Measurements from ENCODE around the gene SORCS1. TPM values are rescaled to one million over a fixed set of nuclear protein-coding genes. Genes with fewer than 3 reads are reported as not detected.

Gene SORCS1
- total and polyA plus RNA-seq, 9 donors, result 0.05 to 2.4 (median 1.0) TPM

- TF ChIP-seq POLR2A (IDR thresholded peaks at IDR 0.05), result no peak
- TF ChIP-seq CTCF (IDR thresholded peaks at IDR 0.05), result no peak
- TF ChIP-seq EP300 (IDR thresholded peaks at IDR 0.05), result no peak
- H3K27ac ChIP-seq, result no peak overlapping the region
- intact Hi-C loops (cut with DNase I), result no loop called here
- DNase-seq, result no peak
- no peaks in the 10 kb centered on the region for H3K9me3 ChIP-seq
- H3K4me1 ChIP-seq (ENCODE audit: insufficient read depth), result no peaks in the 10 kb centered on the region
- no peaks in the 10 kb centered on the region for H3K36me3 ChIP-seq
- no peak overlapping the region for H3K4me3 ChIP-seq
- WGBS, 3 donors, result 80 to 91% (median 83%) methylated on average over 3 of the region's 3 CpGs
- H3K27me3 ChIP-seq, result no peaks in the 10 kb centered on the region
Observed at GRCh38 chr10:106919871-106920282, 244.6 kb downstream of the SORCS1 start.

- TF ChIP-seq CTCF (IDR thresholded peaks at IDR 0.05) (no peak), EP300 (IDR thresholded peaks at IDR 0.05) (no peak), POLR2A (IDR thresholded peaks at IDR 0.05) (no peak)
- WGBS, 3 donors, result 17 to 20% (median 18%) methylated on average over 4 of the region's 4 CpGs
- H3K27me3 ChIP-seq, result no peaks in the 10 kb centered on the region
- intact Hi-C loops (cut with DNase I), result no loop called here
- peak in 2 of 5 donors; percentile 26 to 35 for DNase-seq
- H3K36me3 ChIP-seq, result no peaks in the 10 kb centered on the region
- H3K4me1 ChIP-seq (ENCODE audit: insufficient read depth), result no peaks in the 10 kb centered on the region
- H3K27ac ChIP-seq, result no peak overlapping the region
- no peaks in the 10 kb centered on the region for H3K9me3 ChIP-seq
- no peak overlapping the region for H3K4me3 ChIP-seq
Observed at GRCh38 chr10:106917452-106918055, 247.0 kb downstream of the SORCS1 start.

DNA sequence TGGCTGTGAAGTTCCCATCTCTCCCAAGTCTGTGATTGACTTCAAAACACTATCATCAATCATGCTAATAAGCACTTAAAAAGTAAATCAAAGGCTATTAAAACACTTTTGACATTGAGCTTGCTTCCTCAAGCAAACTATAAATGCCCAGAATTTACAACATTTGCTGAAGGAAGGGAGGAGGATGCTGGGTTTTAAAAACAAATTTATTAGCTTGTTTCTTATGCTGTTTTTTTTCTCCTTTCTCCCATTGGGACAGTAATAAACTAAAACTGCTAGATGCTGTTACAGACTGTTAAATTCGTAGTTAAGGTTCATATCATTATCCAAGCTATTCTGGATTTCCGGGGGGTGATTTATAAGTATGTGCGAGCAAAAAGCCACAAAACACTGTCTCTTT, 250.5 kb downstream of the SORCS1 start:
- no peaks in the 10 kb centered on the region for H3K9me3 ChIP-seq
- no peak overlapping the region for H3K27ac ChIP-seq
- no peaks in the 10 kb centered on the region for H3K27me3 ChIP-seq
- no peaks in the 10 kb centered on the region for H3K36me3 ChIP-seq
- no peaks in the 10 kb centered on the region for H3K4me1 ChIP-seq (ENCODE audit: insufficient read depth)
- no peak for DNase-seq
- intact Hi-C loops (cut with DNase I), result no loop called here
- no peak overlapping the region for H3K4me3 ChIP-seq
- no peak for TF ChIP-seq EP300 (IDR thresholded peaks at IDR 0.05)
- TF ChIP-seq POLR2A (IDR thresholded peaks at IDR 0.05), result no peak
- no peak for TF ChIP-seq CTCF (IDR thresholded peaks at IDR 0.05)
- WGBS, 3 donors, result 36 to 53% (median 53%) methylated on average over 3 of the region's 3 CpGs

GRCh38 chr10:106913348-106913747, 251.2 kb downstream of the SORCS1 start:
- no peak overlapping the region for H3K27ac ChIP-seq
- no peaks in the 10 kb centered on the region for H3K4me1 ChIP-seq (ENCODE audit: insufficient read depth)
- H3K27me3 ChIP-seq, result no peaks in the 10 kb centered on the region
- TF ChIP-seq CTCF (IDR thresholded peaks at IDR 0.05) (no peak), EP300 (IDR thresholded peaks at IDR 0.05) (no peak), POLR2A (IDR thresholded peaks at IDR 0.05) (no peak)
- DNase-seq, result no peak
- intact Hi-C loops (cut with DNase I), result no loop called here
- H3K4me3 ChIP-seq, result no peak overlapping the region
- H3K9me3 ChIP-seq, result no peaks in the 10 kb centered on the region
- no peaks in the 10 kb centered on the region for H3K36me3 ChIP-seq
- 77 to 80% (median 79%) methylated on average over 4 of the region's 4 CpGs for WGBS, 3 donors

Data from ovary (tissue), 9 donors.